ENCODE data around the gene FAM117B.

FAM117B gene

GRCh38 chr2:202808754-202809153, 174.0 kb downstream of the FAM117B start:
- no peak for DNase-seq (ENCODE audit: low read depth in 2 of 2)

DNA sequence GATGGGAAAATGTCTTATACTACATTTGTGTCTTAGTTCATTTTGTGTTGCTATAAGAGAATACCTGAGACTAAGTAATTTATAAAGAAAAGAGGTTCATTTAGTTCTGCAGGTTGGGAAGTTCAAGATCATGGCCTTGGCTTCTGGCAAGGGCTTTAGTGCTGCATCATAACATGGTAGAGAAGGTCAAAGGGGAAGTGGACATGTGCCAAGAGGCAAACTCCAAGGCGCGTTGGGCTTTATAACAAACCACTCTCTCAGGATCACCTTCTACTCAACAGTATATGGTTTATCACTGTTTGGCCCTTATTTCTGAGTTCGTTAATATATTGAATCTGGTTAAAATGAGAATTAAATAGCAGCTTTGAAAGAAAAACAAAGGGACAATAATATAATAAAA, 178.6 kb downstream of the FAM117B start:
- no peak for DNase-seq (ENCODE audit: low read depth in 2 of 2)

DNA sequence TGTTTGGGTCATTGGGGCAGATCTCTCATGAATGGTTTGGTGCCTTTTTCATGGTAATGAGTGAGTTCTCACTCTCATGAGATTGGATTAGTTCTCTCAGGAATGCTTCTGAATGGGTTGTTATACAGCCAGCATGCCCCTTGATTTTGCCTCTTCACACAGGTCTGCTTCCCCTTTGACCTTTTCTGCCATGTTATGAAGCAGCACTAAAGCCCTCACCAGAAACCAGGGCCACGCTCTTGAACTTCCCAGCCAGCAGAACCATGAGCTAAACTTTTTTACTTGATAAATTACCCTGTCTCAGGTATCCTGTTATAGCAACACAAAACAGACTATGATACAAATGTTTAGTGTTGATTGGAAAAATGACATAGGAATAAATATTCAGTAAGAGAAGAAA, 179.5 kb downstream of the FAM117B start:
- no peak for DNase-seq (ENCODE audit: low read depth in 2 of 2)

- no peak for DNase-seq (ENCODE audit: low read depth in 2 of 2)
These were observed 181.0 kb downstream of the FAM117B start for GRCh38 chr2:202815548-202816360.

DNA sequence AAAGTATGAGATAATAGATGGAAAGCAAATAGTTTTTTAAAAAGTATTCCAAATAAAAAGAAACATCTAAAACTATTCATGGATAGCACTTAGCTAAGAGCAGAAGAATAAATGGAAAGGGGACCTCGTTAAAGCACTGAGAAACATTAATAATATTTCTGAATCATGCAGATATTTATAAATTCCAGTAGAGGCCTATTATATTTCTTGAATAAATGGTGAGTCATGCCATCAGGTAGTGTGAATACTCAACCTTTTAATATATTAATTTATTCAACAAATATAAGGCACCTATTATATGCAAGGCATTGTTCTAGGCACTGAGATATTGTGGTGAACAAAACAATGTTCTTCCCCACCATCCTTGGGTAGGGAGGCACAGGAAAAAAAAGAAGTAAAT, 183.0 kb downstream of the FAM117B start:
- no peak for DNase-seq (ENCODE audit: low read depth in 2 of 2)

DNA sequence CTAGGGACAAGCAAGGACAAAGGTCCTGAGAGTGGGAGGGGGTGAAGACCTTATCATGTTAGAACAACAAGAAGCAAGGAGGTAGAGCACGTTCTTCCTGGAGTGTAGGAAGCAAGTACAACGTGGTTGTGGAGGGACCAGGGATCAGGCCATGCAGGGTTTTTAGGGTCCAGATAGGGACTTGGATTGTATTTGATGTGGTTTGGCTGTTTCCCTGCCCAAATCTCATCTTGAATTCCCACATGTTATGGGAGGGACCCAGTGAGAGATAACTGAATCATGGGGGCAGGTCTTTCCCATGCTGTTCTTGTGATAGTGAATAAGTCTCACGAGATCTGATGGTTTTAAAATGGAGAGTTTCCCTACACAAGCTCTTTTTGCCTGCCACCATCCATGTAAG, 183.6 kb downstream of the FAM117B start:
- no peak for DNase-seq (ENCODE audit: low read depth in 2 of 2)
